ENCODE data around the gene RELCH.
A peak's percentile ranks its signal among the peaks of the same experiment; 100 is the strongest.

Gene RELCH

GRCh38 chr18:62189208-62189607 is 2.2 kb downstream of the RELCH start:
- DNase-seq (ENCODE audit: low read depth, low spot score) = no peak

GRCh38 chr18:62196079-62196478 is 9.0 kb downstream of the RELCH start:
- DNase-seq (ENCODE audit: low read depth, low spot score) = peak; percentile 39

- no peak for DNase-seq (ENCODE audit: low read depth, low spot score)
These were observed 9.9 kb downstream of the RELCH start for GRCh38 chr18:62196980-62197379.

- DNase-seq (ENCODE audit: low read depth, low spot score) = no peak
These were observed 11.2 kb downstream of the RELCH start for GRCh38 chr18:62198259-62198658.

GRCh38 chr18:62199629-62200028 is 12.6 kb downstream of the RELCH start:
- no peak for DNase-seq (ENCODE audit: low read depth, low spot score)

- no peak for DNase-seq (ENCODE audit: low read depth, low spot score)
These were observed 13.3 kb downstream of the RELCH start for GRCh38 chr18:62200121-62200914.

GRCh38 chr18:62201870-62202269 is 14.8 kb downstream of the RELCH start:
- no peak for DNase-seq (ENCODE audit: low read depth, low spot score)

- DNase-seq (ENCODE audit: low read depth, low spot score) = no peak
These were observed 18.8 kb downstream of the RELCH start for GRCh38 chr18:62205824-62206223.

GRCh38 chr18:62206593-62206992 is 19.5 kb downstream of the RELCH start:
- DNase-seq (ENCODE audit: low read depth, low spot score) = no peak

- DNase-seq (ENCODE audit: low read depth, low spot score) = no peak
These were observed 22.0 kb downstream of the RELCH start for GRCh38 chr18:62209046-62209445.

- DNase-seq (ENCODE audit: low read depth, low spot score) = no peak
These were observed 23.1 kb downstream of the RELCH start for GRCh38 chr18:62210138-62210537.

- DNase-seq (ENCODE audit: low read depth, low spot score) = no peak
These were observed 24.3 kb downstream of the RELCH start for GRCh38 chr18:62211325-62211828.

- DNase-seq (ENCODE audit: low read depth, low spot score) = no peak
These were observed 27.7 kb downstream of the RELCH start for GRCh38 chr18:62214790-62215189.

GRCh38 chr18:62224229-62224628 is 37.2 kb downstream of the RELCH start:
- no peak for DNase-seq (ENCODE audit: low read depth, low spot score)

- no peak for DNase-seq (ENCODE audit: low read depth, low spot score)
These were observed 39.0 kb downstream of the RELCH start for GRCh38 chr18:62226047-62226446.

GRCh38 chr18:62236252-62236651 is 49.2 kb downstream of the RELCH start:
- DNase-seq (ENCODE audit: low read depth, low spot score) = no peak

GRCh38 chr18:62239475-62239874 is 52.4 kb downstream of the RELCH start:
- no peak for DNase-seq (ENCODE audit: low read depth, low spot score)

GRCh38 chr18:62242955-62243354 is 55.9 kb downstream of the RELCH start:
- no peak for DNase-seq (ENCODE audit: low read depth, low spot score)

- no peak for DNase-seq (ENCODE audit: low read depth, low spot score)
These were observed 58.1 kb downstream of the RELCH start for GRCh38 chr18:62245177-62245576.

GRCh38 chr18:62245699-62246098 is 58.6 kb downstream of the RELCH start:
- DNase-seq (ENCODE audit: low read depth, low spot score) = no peak

GRCh38 chr18:62248313-62248712 is 61.3 kb downstream of the RELCH start:
- no peak for DNase-seq (ENCODE audit: low read depth, low spot score)

GRCh38 chr18:62249478-62250097 is 62.5 kb downstream of the RELCH start:
- DNase-seq (ENCODE audit: low read depth, low spot score) = peak; percentile 22

- DNase-seq (ENCODE audit: low read depth, low spot score) = no peak
These were observed 63.4 kb downstream of the RELCH start for GRCh38 chr18:62250475-62250874.

All from ELF-1 (cell line).